Mesenchymal stem cell (in vitro differentiated cells and primary cell): ENCODE measurements around the gene AK9.
"Not testable (repeated sequence)": the region's sequence is repeated elsewhere in the genome, so short reads cannot be mapped to it uniquely, and the experiment has no call there.

Experiments
- DNase-seq: peaks from one replicate; pipeline ENCODE4 v3.0.0-alpha.2; 2013
- H2AFZ ChIP-seq: one replicate; pipeline ENCODE4 v1.6.1; 2013; ENCODE audit warnings: low read depth, mild to moderate bottlenecking, control low read depth, inconsistent platforms, low read length, moderate library complexity
- H2AK5ac ChIP-seq: 2 replicates; pipeline ENCODE4 v1.6.1; 2013; ENCODE audit warnings: low read length, moderate library complexity, mild to moderate bottlenecking, inconsistent platforms; ENCODE audit not compliant: severe bottlenecking
- H2BK120ac ChIP-seq: one replicate; pipeline ENCODE4 v1.6.1; 2013; ENCODE audit warnings: low read depth, mild to moderate bottlenecking, inconsistent platforms, low read length, moderate library complexity
- H2BK12ac ChIP-seq, 2 experiments: one replicate each; pipeline ENCODE4 v1.6.1; 2013; ENCODE audit warnings: inconsistent platforms in 2 of 2, low read length in 2 of 2, mild to moderate bottlenecking in 2 of 2, moderate library complexity in 2 of 2, control low read depth in 1 of 2
- H2BK15ac ChIP-seq: one replicate; pipeline ENCODE4 v1.6.1; 2013; ENCODE audit warnings: mild to moderate bottlenecking, low read depth, inconsistent platforms; ENCODE audit not compliant: poor library complexity, severe bottlenecking
- H2BK5ac ChIP-seq: 2 replicates; pipeline ENCODE4 v1.6.1; 2013; ENCODE audit warnings: low read depth, mild to moderate bottlenecking, low read length, control low read depth, inconsistent platforms; ENCODE audit not compliant: poor library complexity, severe bottlenecking
- H3K14ac ChIP-seq, 2 experiments: one replicate each; pipeline ENCODE4 v1.6.1; 2013; ENCODE audit warnings: inconsistent platforms in 2 of 2, low read length in 2 of 2, control low read depth in 1 of 2, mild to moderate bottlenecking in 1 of 2, moderate library complexity in 1 of 2
- H3K18ac ChIP-seq, 2 experiments: one replicate each; pipeline ENCODE4 v1.6.1; 2013; ENCODE audit warnings: inconsistent platforms in 2 of 2, low read length in 2 of 2, control low read depth in 1 of 2, low read depth in 1 of 2, mild to moderate bottlenecking in 1 of 2
- H3K23ac ChIP-seq, 2 experiments: one replicate each; pipeline ENCODE4 v1.6.1; 2013; ENCODE audit warnings: inconsistent platforms in 2 of 2, low read length in 2 of 2, mild to moderate bottlenecking in 2 of 2, moderate library complexity in 2 of 2, control low read depth in 1 of 2
- H3K27ac ChIP-seq: 2 replicates; pipeline ENCODE4 v1.5.1; 2013; ENCODE audit warnings: mild to moderate bottlenecking, moderate library complexity, low read length, control low read depth, inconsistent platforms; ENCODE audit not compliant: poor library complexity, severe bottlenecking
- H3K27me3 ChIP-seq, 2 experiments: 2 replicates each; pipeline versions ENCODE4 v1.6.1 to v1.7.0; 2013; ENCODE audit warnings: low read length in 2 of 2, mild to moderate bottlenecking in 2 of 2, moderate library complexity in 2 of 2, control low read depth in 1 of 2, inconsistent platforms in 1 of 2; ENCODE audit not compliant: control insufficient read depth in 1 of 2, insufficient read depth in 1 of 2
- H3K36me3 ChIP-seq, 2 experiments: 2 replicates each; pipeline versions ENCODE4 v1.6.1 to v1.7.0; 2013; ENCODE audit warnings: low read length in 2 of 2, control low read depth in 1 of 2, inconsistent platforms in 1 of 2, low read depth in 1 of 2, mild to moderate bottlenecking in 1 of 2; ENCODE audit not compliant: insufficient read depth in 2 of 2, control insufficient read depth in 1 of 2
- H3K4ac ChIP-seq, 2 experiments: one replicate each; pipeline ENCODE4 v1.6.1; 2013; ENCODE audit warnings: inconsistent platforms in 2 of 2, low read length in 2 of 2, mild to moderate bottlenecking in 2 of 2, moderate library complexity in 2 of 2, control low read depth in 1 of 2, low read depth in 1 of 2
- H3K4me1 ChIP-seq: 2 replicates; pipeline ENCODE4 v1.6.1; 2013; ENCODE audit warnings: low read depth, low read length, control low read depth; ENCODE audit not compliant: control insufficient read depth, insufficient read depth
- H3K4me2 ChIP-seq: 2 replicates; pipeline ENCODE4 v1.6.1; 2013; ENCODE audit warnings: low read length, mild to moderate bottlenecking, inconsistent platforms; ENCODE audit not compliant: poor library complexity, severe bottlenecking
- H3K4me3 ChIP-seq, 2 experiments: 2 replicates each; pipeline versions ENCODE4 v1.5.1 to v1.7.0; 2013; ENCODE audit warnings: low read length in 2 of 2, mild to moderate bottlenecking in 2 of 2, control low read depth in 1 of 2, low read depth in 1 of 2; ENCODE audit not compliant: insufficient read depth in 1 of 2
- H3K79me1 ChIP-seq: replicated peaks from 2 replicates; pipeline ENCODE4 v1.6.1; 2013; ENCODE audit warnings: mild to moderate bottlenecking, control low read depth, low read length, inconsistent platforms; ENCODE audit not compliant: poor library complexity, severe bottlenecking
- H3K9ac ChIP-seq: 2 replicates; pipeline ENCODE4 v1.7.0; 2013; ENCODE audit warnings: mild to moderate bottlenecking, low read length, moderate library complexity
- H3K9me3 ChIP-seq: 2 replicates; pipeline ENCODE4 v1.7.0; 2013; ENCODE audit warnings: mild to moderate bottlenecking, low read length; ENCODE audit not compliant: control insufficient read depth
- H4K8ac ChIP-seq: one replicate; pipeline ENCODE4 v1.6.1; 2013; ENCODE audit warnings: inconsistent platforms, mild to moderate bottlenecking, low read length, moderate library complexity
- H4K91ac ChIP-seq: one replicate; pipeline ENCODE4 v1.6.1; 2013; ENCODE audit warnings: mild to moderate bottlenecking, low read length, inconsistent platforms
- WGBS: methylation state at CpG from one replicate; pipeline ENCODE4 v1.1.7; 2013; ENCODE audit warnings: mixed read lengths; 5-methylcytosine and 5-hydroxymethylcytosine counted together

AK9 gene

GRCh38 chr6:109708099-109708498, 17.1 kb upstream of the AK9 start:
- H3K4me1 ChIP-seq, DNase-seq, H2BK12ac ChIP-seq, H2AFZ ChIP-seq, H4K8ac ChIP-seq, H3K14ac ChIP-seq, H2BK15ac ChIP-seq, H3K23ac ChIP-seq, H2BK120ac ChIP-seq, H3K27me3 ChIP-seq, H3K27ac ChIP-seq, H3K9me3 ChIP-seq, H3K9ac ChIP-seq, H3K36me3 ChIP-seq, H3K4me3 ChIP-seq, H4K91ac ChIP-seq, H3K18ac ChIP-seq, H3K4me2 ChIP-seq, H3K4ac ChIP-seq, H2BK5ac ChIP-seq, H2AK5ac ChIP-seq: not testable (repeated sequence)
- H3K79me1 ChIP-seq = peaks cover 18% of the 10 kb centered on the region
- 100% methylated on average over 1 of the region's 2 CpGs for WGBS

GRCh38 chr6:109706513-109706912, 15.5 kb upstream of the AK9 start:
- Histone ChIP-seq H2BK15ac (no peak overlapping the region), H2BK120ac (no peak overlapping the region), H3K23ac (no peak overlapping the region), H3K79me1 (peaks cover 12% of the 10 kb centered on the region), H3K27ac (no peak overlapping the region), H3K9me3 (no peaks in the 10 kb centered on the region), H4K91ac (no peak overlapping the region), H2AFZ (no peak overlapping the region), H3K9ac (no peak overlapping the region), H3K4me2 (no peak overlapping the region), H3K14ac (no peak overlapping the region), H2AK5ac (no peak overlapping the region), H4K8ac (no peak overlapping the region), H3K4me1 (no peaks in the 10 kb centered on the region), H3K4ac (no peak overlapping the region), H2BK12ac (no peak overlapping the region), H3K4me3 (no peak overlapping the region), H2BK5ac (no peak overlapping the region), H3K27me3 (no peaks in the 10 kb centered on the region), H3K18ac (no peak overlapping the region), H3K36me3 (no peaks in the 10 kb centered on the region)
- WGBS = 90% methylated on average over 5 of the region's 6 CpGs
- no peak for DNase-seq

DNA sequence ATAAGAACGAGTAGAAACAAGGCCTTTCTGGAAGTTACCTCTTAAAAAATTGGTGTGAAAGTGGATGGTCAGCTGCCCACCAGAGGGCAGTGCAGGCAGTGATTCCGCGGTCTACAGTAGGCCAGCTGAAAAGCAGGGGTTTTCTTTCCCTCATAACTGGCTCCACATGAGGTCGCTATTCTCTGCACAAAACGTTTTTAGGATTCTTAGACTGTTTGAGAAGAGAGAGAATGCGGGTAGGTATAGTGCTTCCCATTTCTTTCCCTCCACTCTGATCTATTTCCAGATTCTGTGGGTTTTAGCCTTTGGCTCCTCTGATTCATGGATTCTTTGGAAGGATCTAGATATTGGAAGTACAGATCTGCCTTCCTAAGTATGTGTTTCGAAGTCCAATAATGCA, 14.3 kb upstream of the AK9 start:
- Histone ChIP-seq H3K9me3 (no peaks in the 10 kb centered on the region), H3K36me3 (no peaks in the 10 kb centered on the region), H3K4ac (no peak overlapping the region), H3K18ac (no peak overlapping the region), H4K91ac (no peak overlapping the region), H4K8ac (no peak overlapping the region), H2BK120ac (no peak overlapping the region), H2BK15ac (no peak overlapping the region), H2AK5ac (no peak overlapping the region), H2BK5ac (no peak overlapping the region), H2AFZ (no peak overlapping the region), H3K27ac (no peak overlapping the region), H3K4me1 (no peaks in the 10 kb centered on the region), H3K79me1 (peaks cover 14% of the 10 kb centered on the region), H3K23ac (no peak overlapping the region), H3K14ac (no peak overlapping the region), H3K9ac (peak overlapping the region; percentile 47), H3K4me3 (no peak overlapping the region), H3K4me2 (no peak overlapping the region), H3K27me3 (no peaks in the 10 kb centered on the region), H2BK12ac (no peak overlapping the region)
- DNase-seq = peak; percentile 86
- 25% methylated on average over 4 of the region's 7 CpGs for WGBS

- no peak overlapping the region for H3K14ac ChIP-seq
- H2BK5ac ChIP-seq = no peak overlapping the region
- no peak overlapping the region for H3K4me2 ChIP-seq
- no peak overlapping the region for H3K18ac ChIP-seq
- H3K9me3 ChIP-seq = no peaks in the 10 kb centered on the region
- H4K91ac ChIP-seq = no peak overlapping the region
- H3K4me3 ChIP-seq = no peak overlapping the region
- no peak overlapping the region for H2BK15ac ChIP-seq
- no peak overlapping the region for H2AFZ ChIP-seq
- no peak for DNase-seq
- no peak overlapping the region for H4K8ac ChIP-seq
- H3K79me1 ChIP-seq = peaks cover 17% of the 10 kb centered on the region
- no peaks in the 10 kb centered on the region for H3K27me3 ChIP-seq
- H2BK12ac ChIP-seq = no peak overlapping the region
- H3K27ac ChIP-seq = no peak overlapping the region
- no peak overlapping the region for H3K23ac ChIP-seq
- no peak overlapping the region for H2AK5ac ChIP-seq
- H3K4me1 ChIP-seq = no peaks in the 10 kb centered on the region
- no peak overlapping the region for H2BK120ac ChIP-seq
- no peak overlapping the region for H3K9ac ChIP-seq
- H3K36me3 ChIP-seq = no peaks in the 10 kb centered on the region
- no peak overlapping the region for H3K4ac ChIP-seq
- 89% methylated on average over 2 of the region's 4 CpGs for WGBS
Observed at GRCh38 chr6:109702791-109703190, 11.8 kb upstream of the AK9 start.
